MM.1S (cell line): ENCODE results near the gene HERC4.

Experiments used
- DNase-seq: peaks from one replicate; pipeline ENCODE4 v3.0.0-alpha.2; 2015
- H2AFZ ChIP-seq: fragments of 300-600 bp; sonication (generic); 2 replicates; pipeline ENCODE4 v1.6.0; 2016; ENCODE audit warnings: antibody characterized with exemption, low read length
- H3F3A ChIP-seq: fragments of 300-600 bp; sonication (generic); 2 replicates; pipeline ENCODE4 v1.6.1; 2016; ENCODE audit warnings: mild to moderate bottlenecking, antibody characterized with exemption, low read length, moderate library complexity, mixed read lengths; ENCODE audit not compliant: insufficient read depth
- H3K27ac ChIP-seq: fragments of 300-600 bp; sonication (generic); 2 replicates; pipeline ENCODE4 v1.5.1; 2016; ENCODE audit warnings: mild to moderate bottlenecking, low read length
- H3K27me3 ChIP-seq: fragments of 300-600 bp; sonication (generic); replicated peaks from 2 replicates; pipeline ENCODE4 v1.6.0; 2016; ENCODE audit warnings: low read length; ENCODE audit not compliant: insufficient read depth
- H3K36me3 ChIP-seq: fragments of 300-600 bp; sonication (generic); replicated peaks from 2 replicates; pipeline ENCODE4 v1.6.1; 2016; ENCODE audit warnings: mild to moderate bottlenecking, low read length, mixed read lengths; ENCODE audit not compliant: insufficient read depth
- H3K4me1 ChIP-seq: fragments of 300-600 bp; sonication (generic); 2 replicates; pipeline ENCODE4 v1.6.1; 2016; ENCODE audit warnings: low read length, mixed read lengths
- H3K4me2 ChIP-seq: fragments of 300-600 bp; sonication (generic); 2 replicates; pipeline ENCODE4 v1.6.0; 2016; ENCODE audit warnings: low read depth, low read length
- H3K4me3 ChIP-seq: fragments of 300-600 bp; sonication (generic); 2 replicates; pipeline ENCODE4 v1.5.1; 2016; ENCODE audit warnings: low read length, mixed read lengths
- H3K79me2 ChIP-seq: fragments of 300-600 bp; sonication (generic); 2 replicates; pipeline ENCODE4 v1.6.1; 2016; ENCODE audit warnings: mixed run types, low read length, mixed read lengths
- H3K9ac ChIP-seq: fragments of 300-600 bp; sonication (generic); 2 replicates; pipeline ENCODE4 v1.6.1; 2016; ENCODE audit warnings: low read length, mixed read lengths
- H3K9me2 ChIP-seq: fragments of 300-600 bp; sonication (generic); replicated peaks from 2 replicates; pipeline ENCODE4 v1.6.1; 2016; ENCODE audit warnings: mild to moderate bottlenecking, low read length, mixed read lengths; ENCODE audit not compliant: insufficient read depth
- H3K9me3 ChIP-seq: fragments of 300-600 bp; sonication (generic); replicated peaks from 2 replicates; pipeline ENCODE4 v1.6.1; 2016; ENCODE audit warnings: mild to moderate bottlenecking, low read length, mixed read lengths; ENCODE audit not compliant: insufficient read depth
- H4K20me1 ChIP-seq: fragments of 300-600 bp; sonication (generic); 2 replicates; pipeline ENCODE4 v1.6.1; 2016; ENCODE audit warnings: mild to moderate bottlenecking, low read length, moderate library complexity, mixed read lengths; ENCODE audit not compliant: insufficient read depth
- CTCF ChIP-seq: fragments of 300-600 bp; sonication (generic); IDR thresholded peaks from 2 replicates; pipeline ENCODE4 v1.5.1; 2016; ENCODE audit warnings: antibody characterized with exemption, low read length, mixed read lengths
- EZH2 ChIP-seq: fragments of 300-600 bp; sonication (generic); optimal IDR thresholded peaks from 2 replicates; pipeline ENCODE3; 2017; ENCODE audit warnings: low read depth, mild to moderate bottlenecking, antibody characterized with exemption, low read length, mixed read lengths
- EZH2phosphoT487 ChIP-seq: fragments of 300-600 bp; sonication (generic); IDR thresholded peaks from 2 replicates; pipeline ENCODE4 v1.6.1; 2018; ENCODE audit warnings: antibody characterized with exemption, low read length

The HERC4 gene

GRCh38 chr10:68121020-68121743 is 46.1 kb upstream of the HERC4 start:
- Histone ChIP-seq H3F3A (no peaks in the 10 kb centered on the region), H3K9me3 (no peaks in the 10 kb centered on the region), H3K27me3 (no peaks in the 10 kb centered on the region), H3K9me2 (no peaks in the 10 kb centered on the region), H4K20me1 (no peaks in the 10 kb centered on the region), H3K9ac (no peak overlapping the region), H3K4me1 (no peaks in the 10 kb centered on the region), H3K4me3 (no peak overlapping the region), H3K27ac (no peak overlapping the region), H3K79me2 (no peaks in the 10 kb centered on the region), H3K4me2 (no peak overlapping the region), H2AFZ (no peak overlapping the region), H3K36me3 (no peaks in the 10 kb centered on the region)
- DNase-seq: no peak
- TF ChIP-seq CTCF: no peak
- no peak for TF ChIP-seq EZH2phosphoT487
- TF ChIP-seq EZH2: no peak

GRCh38 chr10:68118657-68119056 is 43.6 kb upstream of the HERC4 start:
- H3K4me1 ChIP-seq: no peaks in the 10 kb centered on the region

GRCh38 chr10:68112837-68113236 is 37.8 kb upstream of the HERC4 start:
- no peak overlapping the region for H3K27ac ChIP-seq
- H3K4me1 ChIP-seq: no peaks in the 10 kb centered on the region
- no peaks in the 10 kb centered on the region for H3K9me3 ChIP-seq
- no peak overlapping the region for H3K9ac ChIP-seq
- H3K36me3 ChIP-seq: no peaks in the 10 kb centered on the region
- H3F3A ChIP-seq: no peaks in the 10 kb centered on the region
- H3K4me3 ChIP-seq: no peak overlapping the region
- no peak overlapping the region for H2AFZ ChIP-seq
- TF ChIP-seq EZH2: no peak
- TF ChIP-seq CTCF: no peak
- TF ChIP-seq EZH2phosphoT487: no peak
- H3K4me2 ChIP-seq: no peak overlapping the region
- no peaks in the 10 kb centered on the region for H3K27me3 ChIP-seq
- no peaks in the 10 kb centered on the region for H4K20me1 ChIP-seq
- no peaks in the 10 kb centered on the region for H3K9me2 ChIP-seq
- no peak for DNase-seq
- no peaks in the 10 kb centered on the region for H3K79me2 ChIP-seq

More at GRCh38 chr10:68118657-68119056, 43.6 kb upstream of the HERC4 start:
- H3K27me3 ChIP-seq: no peaks in the 10 kb centered on the region
- no peak overlapping the region for H3K27ac ChIP-seq
- H4K20me1 ChIP-seq: no peaks in the 10 kb centered on the region
- DNase-seq: no peak
- H3K4me2 ChIP-seq: no peak overlapping the region
- no peak overlapping the region for H3K9ac ChIP-seq
- H3F3A ChIP-seq: no peaks in the 10 kb centered on the region
- H3K4me3 ChIP-seq: no peak overlapping the region
- H3K9me2 ChIP-seq: no peaks in the 10 kb centered on the region
- no peaks in the 10 kb centered on the region for H3K36me3 ChIP-seq
- H3K9me3 ChIP-seq: no peaks in the 10 kb centered on the region
- no peaks in the 10 kb centered on the region for H3K79me2 ChIP-seq
- TF ChIP-seq EZH2phosphoT487 (no peak), CTCF (no peak), EZH2 (no peak)
- H2AFZ ChIP-seq: no peak overlapping the region
